ENCODE measurements around the gene ARSH. TPM values are rescaled to one million over a fixed set of nuclear protein-coding genes. Genes with fewer than 3 reads are reported as not detected.
"Not testable (repeated sequence)": the region's sequence is repeated elsewhere in the genome, so short reads cannot be mapped to it uniquely, and the experiment has no call there.

The ARSH gene
- total and polyA plus RNA-seq, 10 of the 15 experiments (the other 5 are each of a cell fraction or from before 2014, with no cell fraction given), result 0.12 TPM; not detected in 9

DNA sequence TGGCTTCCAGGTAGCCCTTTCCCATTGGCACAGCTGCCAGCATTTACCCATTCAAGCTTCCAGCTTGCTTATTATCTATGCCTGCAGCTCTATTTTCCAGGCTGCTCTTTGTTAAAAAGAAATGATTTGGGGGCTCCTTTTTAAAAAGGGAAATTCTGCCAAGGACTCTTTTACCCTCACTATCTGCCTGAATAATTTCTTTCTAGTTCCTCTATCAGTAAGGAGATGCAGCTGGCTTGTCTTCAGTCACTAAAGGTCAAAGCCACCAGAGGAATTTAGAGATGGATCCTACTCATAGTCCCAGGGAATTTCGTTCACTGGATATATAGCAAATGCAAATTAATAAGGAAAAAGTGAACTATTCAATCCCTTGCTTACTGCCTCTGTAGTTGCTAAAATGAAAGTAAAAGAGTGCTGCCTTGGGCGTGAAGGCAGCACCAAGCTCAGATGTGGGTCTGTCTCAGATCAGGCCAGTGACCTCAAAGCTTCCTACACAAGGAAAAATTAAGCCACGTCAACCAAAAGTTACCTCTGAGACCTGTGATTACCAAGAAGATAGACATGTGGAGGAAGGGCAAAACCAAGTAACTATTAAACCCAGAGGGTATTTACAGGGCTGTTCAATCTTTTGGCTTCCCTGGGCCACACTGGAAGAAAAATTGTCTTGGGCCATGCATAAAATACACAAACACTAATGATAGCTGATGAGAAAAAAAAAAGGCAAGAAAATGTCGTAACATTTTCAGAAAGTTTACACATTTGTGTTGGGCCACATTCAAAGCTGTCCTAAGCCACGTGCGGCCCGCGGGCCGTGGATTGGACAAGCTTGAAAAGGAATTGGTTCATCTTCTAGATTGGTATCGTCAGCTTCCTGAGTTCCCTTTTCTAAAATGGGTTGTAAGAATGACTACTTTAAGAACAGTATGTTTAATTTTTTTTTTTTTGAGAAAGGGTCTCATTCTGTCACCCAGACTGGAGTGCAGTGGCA lies 40.2 kb downstream of the ARSH start:
- DNase-seq (ENCODE audit: low read depth, low spot score) (no peak), FAIRE-seq (no peak), ATAC-seq (peak; percentile 41; the same call in 2 of the 3 replicates)
- Histone ChIP-seq H3K79me2 (ENCODE audit: control insufficient read depth, insufficient read depth, low read length) (no peaks in the 10 kb centered on the region), H3K27ac (ENCODE audit: control insufficient read depth, insufficient read depth) (no peak overlapping the region), H3K4me2 (ENCODE audit: control insufficient read depth, insufficient read depth) (no peak overlapping the region), H3K9ac (ENCODE audit: control insufficient read depth, insufficient read depth, low read length) (no peak overlapping the region), H3K4me1 (ENCODE audit: control insufficient read depth, insufficient read depth, low read length) (no peaks in the 10 kb centered on the region), H4K20me1 (ENCODE audit: control insufficient read depth, insufficient read depth) (no peaks in the 10 kb centered on the region), H3K27me3 (replicated peaks in 1 of 2; ENCODE audit: control insufficient read depth in 2 of 2, insufficient read depth in 2 of 2, low read length in 1 of 2) (no peaks in the 10 kb centered on the region), H3K4me3 (no peak overlapping the region), H2AFZ (ENCODE audit: control insufficient read depth, low read depth, low read length) (no peak overlapping the region; the same call in 1 of the 2 replicates), H3K9me3 (replicated peaks; ENCODE audit: control insufficient read depth, insufficient read depth, low read length) (no peaks in the 10 kb centered on the region), H3K36me3 (ENCODE audit: control insufficient read depth in 2 of 2, insufficient read depth in 2 of 2, low read length in 1 of 2) (no peaks in the 10 kb centered on the region)
- WGBS (ENCODE audit: insufficient coverage, insufficient replicate concordance, low lambda C conversion rate, missing lambda C conversion rate), result 48% methylated on average over 10 of the region's 10 CpGs
- in situ Hi-C loops (cut with MboI) (loop anchor here (25.0 kb wide), 1 partner anchor 766 kb away; no protein-coding TSS in a partner anchor), intact Hi-C loops (cut with micrococcal nuclease; ENCODE audit: unreplicated experiment) (no loop called here)
- RAD21 ChIA-PET (ENCODE audit: unreplicated experiment), result no interaction called here
- no peak for TF ChIP-seq ATF7 (IDR thresholded peaks at IDR 0.05; ENCODE audit: low read depth)
- POLR2A ChIA-PET, result no interaction called here
- BruUV-seq (replicated peaks), result no TSS peak
- SMC1A ChIA-PET (ENCODE audit: uncharacterized antibody, unreplicated experiment), result no interaction called here
- CTCF ChIA-PET, result interaction anchor here (0.6 to 1.6 kb wide), 4 partner anchors 10 to 704 kb away, joined by 3 to 4 read pairs (median 4); no protein-coding TSS in a partner anchor

DNA sequence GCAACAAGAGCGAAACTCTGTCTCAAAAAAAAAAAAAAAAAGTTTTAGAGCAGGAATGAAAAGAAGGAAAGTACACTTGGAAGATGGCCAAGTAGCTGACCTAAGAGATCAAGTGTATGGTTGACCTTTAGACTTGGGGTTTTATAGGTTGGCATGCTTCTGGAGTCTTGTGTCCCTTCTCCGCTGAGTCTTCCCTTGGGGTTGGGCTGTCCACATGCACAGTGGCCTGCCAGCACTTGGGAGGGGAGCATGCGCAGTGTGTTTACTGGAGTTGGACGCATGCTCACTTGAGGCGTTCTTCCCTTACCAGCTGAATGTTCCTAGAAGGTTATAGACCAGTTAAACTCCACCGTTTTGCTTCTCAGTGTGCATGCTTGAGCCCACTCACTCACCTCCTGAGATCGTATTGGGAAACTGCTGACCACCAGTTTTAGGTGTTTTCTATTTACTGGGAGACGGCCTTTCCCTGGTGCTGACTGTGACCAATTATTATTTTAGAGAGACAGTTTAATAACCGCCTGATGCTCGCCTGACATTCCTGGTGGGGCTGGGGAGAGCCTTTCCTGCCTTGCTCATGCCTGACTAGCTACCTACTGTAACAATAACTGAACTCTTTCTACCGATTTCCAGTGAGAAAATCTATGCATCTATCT lies 44.3 kb downstream of the ARSH start:
- in situ Hi-C loops (cut with MboI); FAIRE-seq; CTCF ChIA-PET: not testable (repeated sequence)

More for the DNA sequence above, 44.3 kb downstream of the ARSH start:
- H3K4me2 ChIP-seq (ENCODE audit: control insufficient read depth, insufficient read depth); H3K36me3 ChIP-seq (ENCODE audit: control insufficient read depth in 2 of 2, insufficient read depth in 2 of 2, low read length in 1 of 2); H3K4me3 ChIP-seq; H2AFZ ChIP-seq (ENCODE audit: control insufficient read depth, low read depth, low read length); ATAC-seq; RAD21 ChIA-PET (ENCODE audit: unreplicated experiment); H3K4me1 ChIP-seq (ENCODE audit: control insufficient read depth, insufficient read depth, low read length); POLR2A ChIA-PET; intact Hi-C loops (cut with micrococcal nuclease; ENCODE audit: unreplicated experiment); SMC1A ChIA-PET (ENCODE audit: uncharacterized antibody, unreplicated experiment); H3K9me3 ChIP-seq (replicated peaks; ENCODE audit: control insufficient read depth, insufficient read depth, low read length); H3K9ac ChIP-seq (ENCODE audit: control insufficient read depth, insufficient read depth, low read length); H3K27ac ChIP-seq (ENCODE audit: control insufficient read depth, insufficient read depth); BruUV-seq (replicated peaks); H4K20me1 ChIP-seq (ENCODE audit: control insufficient read depth, insufficient read depth); DNase-seq (ENCODE audit: low read depth, low spot score); H3K79me2 ChIP-seq (ENCODE audit: control insufficient read depth, insufficient read depth, low read length); H3K27me3 ChIP-seq (replicated peaks in 1 of 2; ENCODE audit: control insufficient read depth in 2 of 2, insufficient read depth in 2 of 2, low read length in 1 of 2): not testable (repeated sequence)
- WGBS (ENCODE audit: insufficient coverage, insufficient replicate concordance, low lambda C conversion rate, missing lambda C conversion rate), result 43% methylated on average over 9 of the region's 11 CpGs
